Measurements from ENCODE around the gene TULP4.

DNA sequence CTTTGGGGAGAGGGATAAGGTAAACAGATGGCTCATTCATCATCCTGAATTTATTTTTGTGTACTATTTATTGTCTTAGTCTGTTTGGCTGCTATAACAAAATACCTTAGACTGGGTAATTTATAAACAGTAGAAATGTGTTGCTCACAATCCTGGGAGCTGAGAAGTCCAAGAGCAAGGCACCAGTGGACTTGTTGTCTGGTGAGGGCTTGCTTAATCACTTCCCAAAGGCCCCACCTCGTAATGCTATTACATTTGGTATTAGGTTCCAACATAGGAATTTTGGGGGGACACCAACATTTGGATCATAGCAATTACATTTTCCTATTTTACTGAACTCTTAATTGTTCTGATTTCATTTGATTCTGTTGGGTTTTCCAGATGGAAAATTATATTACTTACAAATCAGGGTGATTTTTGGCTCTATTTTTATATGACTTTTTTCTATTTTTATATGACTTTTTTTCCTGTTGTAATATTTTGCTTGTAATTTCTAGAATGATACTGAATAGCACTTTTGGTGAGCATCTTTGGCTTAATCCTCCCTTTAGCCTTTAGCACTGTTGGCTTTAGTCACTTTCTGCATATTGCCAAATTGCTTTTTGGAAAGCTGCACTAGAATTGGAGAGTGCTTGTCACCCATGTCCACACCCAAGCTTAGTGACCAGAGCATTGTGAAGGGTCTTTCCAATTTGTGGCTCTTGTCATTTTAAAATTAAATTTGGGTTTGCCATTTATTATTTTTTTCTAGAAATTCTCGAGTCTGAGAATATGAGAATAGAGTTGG is 43.7 kb upstream of the TULP4 start:
- no peak for TF ChIP-seq ELF4 (CRISPR knock-in tag; IDR thresholded peaks at IDR 0.05; ENCODE audit: low read depth)
- TF ChIP-seq, protein P1, sequence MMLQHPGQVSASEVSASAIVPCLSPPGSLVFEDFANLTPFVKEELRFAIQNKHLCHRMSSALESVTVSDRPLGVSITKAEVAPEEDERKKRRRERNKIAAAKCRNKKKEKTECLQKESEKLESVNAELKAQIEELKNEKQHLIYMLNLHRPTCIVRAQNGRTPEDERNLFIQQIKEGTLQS (CRISPR knock-in tag; conservative IDR thresholded peaks at IDR 0.05), result no peak
- TF ChIP-seq, protein P2, sequence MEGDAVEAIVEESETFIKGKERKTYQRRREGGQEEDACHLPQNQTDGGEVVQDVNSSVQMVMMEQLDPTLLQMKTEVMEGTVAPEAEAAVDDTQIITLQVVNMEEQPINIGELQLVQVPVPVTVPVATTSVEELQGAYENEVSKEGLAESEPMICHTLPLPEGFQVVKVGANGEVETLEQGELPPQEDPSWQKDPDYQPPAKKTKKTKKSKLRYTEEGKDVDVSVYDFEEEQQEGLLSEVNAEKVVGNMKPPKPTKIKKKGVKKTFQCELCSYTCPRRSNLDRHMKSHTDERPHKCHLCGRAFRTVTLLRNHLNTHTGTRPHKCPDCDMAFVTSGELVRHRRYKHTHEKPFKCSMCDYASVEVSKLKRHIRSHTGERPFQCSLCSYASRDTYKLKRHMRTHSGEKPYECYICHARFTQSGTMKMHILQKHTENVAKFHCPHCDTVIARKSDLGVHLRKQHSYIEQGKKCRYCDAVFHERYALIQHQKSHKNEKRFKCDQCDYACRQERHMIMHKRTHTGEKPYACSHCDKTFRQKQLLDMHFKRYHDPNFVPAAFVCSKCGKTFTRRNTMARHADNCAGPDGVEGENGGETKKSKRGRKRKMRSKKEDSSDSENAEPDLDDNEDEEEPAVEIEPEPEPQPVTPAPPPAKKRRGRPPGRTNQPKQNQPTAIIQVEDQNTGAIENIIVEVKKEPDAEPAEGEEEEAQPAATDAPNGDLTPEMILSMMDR (IDR thresholded peaks at IDR 0.05), result no peak
